Fibroblast of pulmonary artery (primary cell): ENCODE measurements around the gene RASAL2.

Experiments used
- DNase-seq: peaks from one replicate; pipeline ENCODE4 v3.0.0-alpha.2; 2010; ENCODE audit warnings: low read depth
- H3K4me3 ChIP-seq: replicated peaks from 2 replicates; pipeline ENCODE4 v1.5.1; 2011; ENCODE audit warnings: low read depth, mild to moderate bottlenecking, control low read depth, low read length, moderate library complexity
- TF ChIP-seq, protein P1 (sequence below): IDR thresholded peaks from 2 replicates; pipeline ENCODE4 v1.5.1; 2011; ENCODE audit warnings: mild to moderate bottlenecking, control low read depth, low read length, inconsistent platforms; ENCODE audit errors: missing control alignments

The RASAL2 gene

DNA sequence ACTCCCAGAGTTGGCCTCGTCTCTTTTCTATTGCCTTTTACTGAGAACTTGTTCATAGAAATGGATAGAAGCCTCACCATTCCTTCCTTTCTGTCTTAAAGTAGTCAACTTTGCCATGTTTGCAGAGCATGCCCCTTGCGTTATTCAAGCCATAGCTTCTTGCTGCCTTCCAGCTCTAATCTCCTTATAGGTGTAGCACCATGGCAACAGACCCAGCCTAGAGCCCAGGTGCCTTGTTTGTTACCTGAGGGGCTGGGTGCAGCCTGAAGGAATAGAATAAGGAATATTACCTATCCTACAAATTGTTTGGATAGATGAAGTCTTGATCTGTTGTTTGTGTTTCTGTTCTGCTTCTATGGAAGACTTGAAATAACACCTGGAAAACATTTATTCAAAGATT is 343.0 kb downstream of the RASAL2 start:
- TF ChIP-seq, protein P1, sequence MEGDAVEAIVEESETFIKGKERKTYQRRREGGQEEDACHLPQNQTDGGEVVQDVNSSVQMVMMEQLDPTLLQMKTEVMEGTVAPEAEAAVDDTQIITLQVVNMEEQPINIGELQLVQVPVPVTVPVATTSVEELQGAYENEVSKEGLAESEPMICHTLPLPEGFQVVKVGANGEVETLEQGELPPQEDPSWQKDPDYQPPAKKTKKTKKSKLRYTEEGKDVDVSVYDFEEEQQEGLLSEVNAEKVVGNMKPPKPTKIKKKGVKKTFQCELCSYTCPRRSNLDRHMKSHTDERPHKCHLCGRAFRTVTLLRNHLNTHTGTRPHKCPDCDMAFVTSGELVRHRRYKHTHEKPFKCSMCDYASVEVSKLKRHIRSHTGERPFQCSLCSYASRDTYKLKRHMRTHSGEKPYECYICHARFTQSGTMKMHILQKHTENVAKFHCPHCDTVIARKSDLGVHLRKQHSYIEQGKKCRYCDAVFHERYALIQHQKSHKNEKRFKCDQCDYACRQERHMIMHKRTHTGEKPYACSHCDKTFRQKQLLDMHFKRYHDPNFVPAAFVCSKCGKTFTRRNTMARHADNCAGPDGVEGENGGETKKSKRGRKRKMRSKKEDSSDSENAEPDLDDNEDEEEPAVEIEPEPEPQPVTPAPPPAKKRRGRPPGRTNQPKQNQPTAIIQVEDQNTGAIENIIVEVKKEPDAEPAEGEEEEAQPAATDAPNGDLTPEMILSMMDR = no peak
- no peak overlapping the region for H3K4me3 ChIP-seq
- DNase-seq = no peak

DNA sequence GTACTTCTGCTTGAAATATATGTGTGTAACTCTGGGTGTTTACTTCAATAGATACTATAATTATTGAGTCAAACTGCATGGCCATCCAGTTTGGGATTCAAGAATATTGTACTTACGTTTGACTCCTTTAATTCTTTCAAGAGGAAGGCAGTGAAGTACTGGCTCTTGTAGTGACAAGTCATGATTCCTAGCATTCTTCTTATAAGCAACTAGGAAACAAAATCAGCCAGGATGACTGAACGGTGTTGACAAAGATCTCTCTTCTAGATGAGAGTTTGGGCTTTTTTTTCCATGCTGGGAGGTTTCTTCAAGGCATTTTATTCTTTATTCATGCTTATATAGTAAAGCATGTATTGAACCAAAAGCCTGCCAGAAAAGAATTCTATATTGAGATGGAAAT is 344.5 kb downstream of the RASAL2 start:
- TF ChIP-seq, protein P1 = no peak
- no peak overlapping the region for H3K4me3 ChIP-seq
- DNase-seq = peak; percentile 6

DNA sequence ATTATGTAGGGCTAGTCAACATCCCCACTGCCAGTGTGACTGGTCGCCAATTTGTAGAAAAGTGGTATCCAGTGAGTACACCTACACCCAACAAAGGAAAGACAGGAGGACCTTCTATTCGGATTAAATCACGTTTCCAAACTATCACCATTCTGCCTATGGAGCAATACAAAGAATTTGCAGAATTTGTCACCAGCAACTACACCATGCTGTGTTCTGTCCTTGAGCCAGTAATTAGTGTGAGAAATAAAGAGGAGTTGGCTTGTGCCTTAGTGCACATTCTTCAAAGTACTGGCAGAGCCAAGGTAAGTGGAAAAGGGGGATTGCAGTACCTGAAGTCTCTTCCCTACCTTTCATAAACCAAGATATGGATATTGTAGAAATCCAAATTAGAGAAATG is 349.0 kb downstream of the RASAL2 start:
- H3K4me3 ChIP-seq = no peak overlapping the region
- TF ChIP-seq, protein P1 = no peak
- no peak for DNase-seq

DNA sequence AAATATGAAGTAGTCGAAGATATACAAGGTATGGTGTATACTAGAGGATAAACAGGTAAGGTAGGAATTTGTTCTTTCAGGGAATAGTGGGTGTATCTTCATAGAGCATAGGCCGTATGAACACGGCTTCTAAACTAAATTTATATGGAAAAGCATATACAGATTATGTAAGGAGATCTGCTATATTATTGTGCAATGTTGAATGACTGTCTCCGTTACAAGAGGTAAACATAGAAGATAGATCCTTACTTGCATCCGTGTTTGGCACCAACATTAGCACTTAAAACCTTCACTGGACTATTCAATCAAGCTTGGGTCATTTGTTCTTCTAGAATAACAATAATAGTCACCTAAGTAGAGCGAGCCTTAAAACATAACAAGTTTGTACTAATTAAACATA is 357.0 kb downstream of the RASAL2 start:
- TF ChIP-seq, protein P1 = no peak
- no peak for DNase-seq
- H3K4me3 ChIP-seq = no peak overlapping the region

DNA sequence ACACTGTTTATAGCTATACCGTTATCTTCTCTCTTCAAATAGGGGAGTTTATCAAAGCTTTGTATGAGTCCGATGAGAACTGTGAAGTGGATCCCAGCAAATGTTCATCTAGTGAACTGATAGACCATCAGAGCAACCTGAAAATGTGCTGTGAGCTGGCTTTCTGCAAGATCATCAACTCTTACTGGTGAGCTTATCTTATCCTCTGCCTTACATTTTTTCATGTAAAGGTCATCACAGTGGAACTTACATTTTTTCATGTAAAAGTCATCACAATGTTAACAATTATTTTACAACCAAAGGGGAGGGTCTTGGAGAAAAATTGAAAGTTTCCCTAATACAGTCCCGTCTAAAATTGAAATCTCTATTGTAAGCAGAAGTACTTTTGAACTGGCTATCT is 357.6 kb downstream of the RASAL2 start:
- DNase-seq = peak; percentile 42
- TF ChIP-seq, protein P1 = no peak
- H3K4me3 ChIP-seq = no peak overlapping the region

DNA sequence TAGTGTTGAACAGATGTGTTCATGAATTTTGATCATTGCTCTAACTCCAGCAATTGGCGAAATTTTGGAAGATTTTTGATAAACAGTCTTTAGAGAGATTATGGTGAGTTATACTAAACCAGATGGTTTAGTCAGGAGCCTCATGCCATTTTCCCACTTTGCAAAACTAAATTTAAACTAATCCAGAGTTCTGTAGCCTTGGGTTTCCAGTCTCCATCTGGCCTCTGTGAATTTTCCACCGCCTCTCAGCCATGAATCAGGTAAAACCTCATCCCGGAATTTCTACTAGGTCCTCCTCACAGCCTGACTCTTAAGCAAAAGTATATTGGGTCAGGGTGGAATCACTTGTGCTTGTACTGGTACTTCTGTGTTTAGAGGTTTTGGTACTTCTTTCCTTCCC is 358.1 kb downstream of the RASAL2 start:
- TF ChIP-seq, protein P1 = no peak
- H3K4me3 ChIP-seq = no peak overlapping the region
- DNase-seq = no peak

DNA sequence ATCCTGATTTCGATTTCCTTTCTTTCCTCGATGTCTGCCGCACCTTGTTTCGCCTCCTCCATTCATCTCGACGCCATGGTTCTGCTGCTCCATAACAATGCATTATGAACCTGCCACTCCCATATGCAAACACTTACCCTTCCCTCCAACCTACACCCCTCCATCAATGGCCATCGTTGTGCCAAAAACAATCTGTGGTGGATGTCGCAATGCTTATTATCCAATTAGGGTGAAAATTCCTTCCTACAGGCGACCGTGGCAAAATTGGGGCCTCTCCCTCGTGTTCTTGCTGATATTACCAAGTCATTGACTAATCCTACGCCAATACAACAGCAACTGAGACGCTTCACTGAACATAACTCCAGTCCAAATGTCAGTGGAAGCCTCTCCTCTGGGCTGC is 362.6 kb downstream of the RASAL2 start:
- H3K4me3 ChIP-seq = no peak overlapping the region
- TF ChIP-seq, protein P1 = no peak
- no peak for DNase-seq
